KMS-11 (cell line): ENCODE results near the gene NECTIN3.

Experiments used
- H2AFZ ChIP-seq: fragments of 200-600 bp; sonication (generic); 2 replicates; pipeline ENCODE4 v1.6.1; 2016; ENCODE audit warnings: antibody characterized with exemption, mixed run types, low read depth
- H3K27ac ChIP-seq: fragments of 200-600 bp; sonication (generic); 2 replicates; pipeline ENCODE4 v1.6.1; 2016; ENCODE audit warnings: mild to moderate bottlenecking, mixed run types
- H3K27me3 ChIP-seq: fragments of 200-600 bp; sonication (generic); 2 replicates; pipeline ENCODE4 v1.6.1; 2017; ENCODE audit warnings: mild to moderate bottlenecking, low read depth, mixed run types, moderate library complexity; ENCODE audit not compliant: insufficient read depth
- H3K36me3 ChIP-seq: fragments of 200-600 bp; sonication (generic); 2 replicates; pipeline ENCODE4 v1.6.1; 2017; ENCODE audit warnings: mild to moderate bottlenecking, mixed run types; ENCODE audit not compliant: insufficient read depth
- H3K4me1 ChIP-seq: fragments of 200-600 bp; sonication (generic); 2 replicates; pipeline ENCODE4 v1.6.1; 2016; ENCODE audit warnings: mild to moderate bottlenecking, low read depth, mixed run types; ENCODE audit not compliant: poor library complexity, severe bottlenecking
- H3K4me2 ChIP-seq: fragments of 200-600 bp; sonication (generic); 2 replicates; pipeline ENCODE4 v1.7.0; 2016; ENCODE audit warnings: mild to moderate bottlenecking, mixed run types
- H3K4me3 ChIP-seq: fragments of 200-600 bp; sonication (generic); IDR thresholded peaks from 2 replicates; pipeline ENCODE4 v1.6.1; 2017; ENCODE audit warnings: low read depth, low read length, mixed read lengths; ENCODE audit not compliant: insufficient read depth
- H3K79me2 ChIP-seq: fragments of 200-600 bp; sonication (generic); 2 replicates; pipeline ENCODE4 v1.6.1; 2016; ENCODE audit warnings: low read depth, mixed run types; ENCODE audit not compliant: insufficient read depth
- H3K9ac ChIP-seq: fragments of 200-600 bp; sonication (generic); 2 replicates; pipeline ENCODE4 v1.6.1; 2016; ENCODE audit warnings: mild to moderate bottlenecking, mixed run types
- H4K20me1 ChIP-seq: fragments of 200-600 bp; sonication (generic); 2 replicates; pipeline ENCODE4 v1.6.1; 2016; ENCODE audit warnings: mild to moderate bottlenecking, mixed run types; ENCODE audit not compliant: insufficient read depth
- CTCF ChIP-seq: fragments of 200-600 bp; sonication (generic); conservative IDR thresholded peaks from 2 replicates; pipeline ENCODE4 v1.6.1; 2017; ENCODE audit warnings: low read depth, mild to moderate bottlenecking, antibody characterized with exemption, low read length, moderate library complexity, mixed read lengths

NECTIN3 gene

GRCh38 chr3:111173328-111173900 is 101.8 kb downstream of the NECTIN3 start:
- Histone ChIP-seq H3K79me2 (no peaks in the 10 kb centered on the region), H3K4me1 (no peaks in the 10 kb centered on the region), H3K36me3 (no peaks in the 10 kb centered on the region), H2AFZ (no peak overlapping the region), H3K9ac (no peak overlapping the region), H4K20me1 (no peaks in the 10 kb centered on the region; the same call in 1 of the 2 replicates), H3K27me3 (no peaks in the 10 kb centered on the region), H3K27ac (no peak overlapping the region), H3K4me3 (no peak overlapping the region), H3K4me2 (no peak overlapping the region)
- no peak for TF ChIP-seq CTCF

DNA sequence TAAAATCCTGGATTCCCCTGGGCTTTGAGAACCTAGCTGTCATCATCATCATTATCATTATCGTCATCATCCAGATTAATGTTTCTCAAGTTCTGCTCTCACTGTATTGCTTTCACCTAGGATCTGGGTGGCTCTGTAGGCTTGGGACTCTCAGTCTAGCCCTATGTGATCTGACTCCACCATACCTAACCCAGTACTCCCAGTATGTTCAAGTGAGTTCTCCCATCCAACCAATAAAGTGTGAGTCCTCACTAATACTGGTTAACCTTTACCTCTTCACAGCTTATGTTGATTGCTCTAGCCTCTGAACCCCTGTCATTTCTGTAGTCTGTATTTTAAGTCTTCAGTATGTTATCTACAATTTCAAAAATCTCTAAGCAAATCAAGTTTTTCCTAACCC is 102.3 kb downstream of the NECTIN3 start:
- Histone ChIP-seq H3K4me1 (no peaks in the 10 kb centered on the region), H3K9ac (no peak overlapping the region), H3K4me2 (no peak overlapping the region), H4K20me1 (no peaks in the 10 kb centered on the region; the same call in 1 of the 2 replicates), H3K36me3 (no peaks in the 10 kb centered on the region), H3K79me2 (no peaks in the 10 kb centered on the region), H3K4me3 (no peak overlapping the region), H3K27me3 (no peaks in the 10 kb centered on the region), H2AFZ (no peak overlapping the region), H3K27ac (no peak overlapping the region)
- no peak for TF ChIP-seq CTCF

DNA sequence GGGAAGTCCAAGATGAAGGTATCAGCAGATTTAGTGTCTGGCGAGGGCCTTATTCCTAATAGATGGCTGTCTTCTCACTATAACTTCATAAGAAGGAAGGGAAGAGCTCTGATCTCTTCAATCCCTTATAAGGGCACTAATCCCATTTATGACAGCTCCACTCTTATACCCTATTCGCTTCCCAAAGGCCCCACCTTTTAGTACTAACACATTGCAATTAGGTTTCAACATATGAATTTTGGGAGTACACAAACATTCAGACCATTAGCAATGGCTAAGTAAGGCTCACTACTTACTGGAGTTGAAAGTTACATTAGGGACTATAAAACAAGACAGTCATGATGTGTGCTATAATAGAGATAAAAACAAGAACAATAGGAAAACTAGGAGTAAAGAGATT is 118.9 kb downstream of the NECTIN3 start:
- Histone ChIP-seq H3K4me2 (no peak overlapping the region), H3K9ac (no peak overlapping the region), H3K4me1 (peaks cover 7% of the 10 kb centered on the region), H3K27me3 (no peaks in the 10 kb centered on the region), H3K4me3 (no peak overlapping the region), H2AFZ (no peak overlapping the region), H3K79me2 (no peaks in the 10 kb centered on the region), H3K27ac (no peak overlapping the region), H3K36me3 (no peaks in the 10 kb centered on the region), H4K20me1 (no peaks in the 10 kb centered on the region)
- no peak for TF ChIP-seq CTCF

- Histone ChIP-seq H3K4me1 (peaks cover 7% of the 10 kb centered on the region), H3K27me3 (no peaks in the 10 kb centered on the region), H3K4me3 (no peak overlapping the region), H4K20me1 (no peaks in the 10 kb centered on the region), H2AFZ (no peak overlapping the region), H3K36me3 (no peaks in the 10 kb centered on the region), H3K4me2 (no peak overlapping the region), H3K79me2 (no peaks in the 10 kb centered on the region), H3K9ac (no peak overlapping the region), H3K27ac (no peak overlapping the region)
- no peak for TF ChIP-seq CTCF
Measured at GRCh38 chr3:111193472-111193871, 121.9 kb downstream of the NECTIN3 start.
